Measurements from ENCODE around the gene LMO1. TPM values are rescaled to one million over a fixed set of nuclear protein-coding genes. Genes with fewer than 3 reads are reported as not detected.

The LMO1 gene
- total RNA-seq, 2 donors from 2014 or later = not detected

- H3K27ac ChIP-seq = no peak overlapping the region
Observed at GRCh38 chr11:8204025-8204424, 59.7 kb downstream of the LMO1 start.

GRCh38 chr11:8203414-8203715, 60.3 kb downstream of the LMO1 start:
- no peak for DNase-seq (ENCODE audit: low spot score)
- H3K9me3 ChIP-seq = no peaks in the 10 kb centered on the region
- intact Hi-C loops (cut with DNase I) = no loop called here
- no peak for TF ChIP-seq POLR2A (IDR thresholded peaks at IDR 0.05)
- no peak for TF ChIP-seq POLR2AphosphoS5 (IDR thresholded peaks at IDR 0.05)
- TF ChIP-seq CTCF (IDR thresholded peaks at IDR 0.05) = no peak
- no peak overlapping the region for H3K4me3 ChIP-seq
- WGBS = 97% methylated on average over 2 of the region's 2 CpGs
- no peaks in the 10 kb centered on the region for H3K27me3 ChIP-seq (replicated peaks; ENCODE audit: insufficient read depth)
- H3K27ac ChIP-seq = no peak overlapping the region
- H3K36me3 ChIP-seq = no peaks in the 10 kb centered on the region
- H3K4me1 ChIP-seq (replicated peaks) = no peaks in the 10 kb centered on the region

More at GRCh38 chr11:8204025-8204424, 59.7 kb downstream of the LMO1 start:
- TF ChIP-seq CTCF (IDR thresholded peaks at IDR 0.05) (no peak), POLR2A (IDR thresholded peaks at IDR 0.05) (no peak), POLR2AphosphoS5 (IDR thresholded peaks at IDR 0.05) (no peak)
- Histone ChIP-seq H3K4me1 (replicated peaks) (no peaks in the 10 kb centered on the region), H3K36me3 (no peaks in the 10 kb centered on the region), H3K4me3 (no peak overlapping the region), H3K27me3 (replicated peaks; ENCODE audit: insufficient read depth) (no peaks in the 10 kb centered on the region), H3K9me3 (no peaks in the 10 kb centered on the region)
- DNase-seq (ENCODE audit: low spot score) = no peak
- intact Hi-C loops (cut with DNase I) = no loop called here
- WGBS = 66% methylated on average over 5 of the region's 5 CpGs

- no peak overlapping the region for H3K4me3 ChIP-seq
- 80% methylated on average over 11 of the region's 11 CpGs for WGBS
- H3K27ac ChIP-seq = no peak overlapping the region
- intact Hi-C loops (cut with DNase I) = no loop called here
- DNase-seq (ENCODE audit: low spot score) = no peak
- H3K4me1 ChIP-seq (replicated peaks) = no peaks in the 10 kb centered on the region
- no peak for TF ChIP-seq POLR2AphosphoS5 (IDR thresholded peaks at IDR 0.05)
- no peak for TF ChIP-seq CTCF (IDR thresholded peaks at IDR 0.05)
- TF ChIP-seq POLR2A (IDR thresholded peaks at IDR 0.05) = no peak
- H3K9me3 ChIP-seq = no peaks in the 10 kb centered on the region
- no peaks in the 10 kb centered on the region for H3K36me3 ChIP-seq
- no peaks in the 10 kb centered on the region for H3K27me3 ChIP-seq (replicated peaks; ENCODE audit: insufficient read depth)
Observed at GRCh38 chr11:8202516-8203413, 60.9 kb downstream of the LMO1 start.

GRCh38 chr11:8201644-8202365, 61.9 kb downstream of the LMO1 start:
- Histone ChIP-seq H3K4me3 (no peak overlapping the region), H3K9me3 (no peaks in the 10 kb centered on the region), H3K27ac (no peak overlapping the region), H3K27me3 (replicated peaks; ENCODE audit: insufficient read depth) (no peaks in the 10 kb centered on the region), H3K36me3 (no peaks in the 10 kb centered on the region), H3K4me1 (replicated peaks) (no peaks in the 10 kb centered on the region)
- TF ChIP-seq POLR2A (IDR thresholded peaks at IDR 0.05) = no peak
- no peak for TF ChIP-seq POLR2AphosphoS5 (IDR thresholded peaks at IDR 0.05)
- TF ChIP-seq CTCF (IDR thresholded peaks at IDR 0.05) = no peak
- DNase-seq (ENCODE audit: low spot score) = no peak
- intact Hi-C loops (cut with DNase I) = no loop called here
- WGBS = 64% methylated on average over 4 of the region's 4 CpGs

All from prostate gland (tissue), 2 donors.